GM23338 (cell line): ENCODE measurements around the gene HDHD3. TPM values are rescaled to one million over a fixed set of nuclear protein-coding genes. Genes with fewer than 3 reads are reported as not detected.

ENCODE experiments used
- ATAC-seq: fragments of 200-7000 bp; cut with Tn5 transposase; 3 replicates; pipeline ENCODE4 v1.9.1; 2020
- DNase-seq: peaks from one replicate; pipeline ENCODE4 v3.0.0-alpha.2; 2015; ENCODE audit warnings: low spot score
- H2AFZ ChIP-seq: fragments of 200-600 bp; sonication (generic); 2 replicates; pipeline ENCODE4 v1.8.0; 2016; ENCODE audit warnings: antibody characterized with exemption, mild to moderate bottlenecking, moderate library complexity
- H3F3A ChIP-seq: fragments of 200-600 bp; sonication (generic); replicated peaks from 2 replicates; pipeline ENCODE4 v1.8.0; 2017; ENCODE audit warnings: antibody characterized with exemption, mixed run types, low read depth
- H3K27ac ChIP-seq: fragments of 200-600 bp; sonication (generic); 2 replicates; pipeline ENCODE4 v1.6.1; 2016; ENCODE audit warnings: low read depth
- H3K27me3 ChIP-seq: fragments of 200-600 bp; sonication (generic); 2 replicates; pipeline ENCODE4 v1.8.0; 2016; ENCODE audit warnings: mild to moderate bottlenecking, mixed run types, moderate library complexity; ENCODE audit not compliant: insufficient read depth
- H3K36me3 ChIP-seq: fragments of 200-600 bp; sonication (generic); 2 replicates; pipeline ENCODE4 v1.8.0; 2016; ENCODE audit warnings: mild to moderate bottlenecking; ENCODE audit not compliant: insufficient read depth
- H3K4me1 ChIP-seq: fragments of 200-600 bp; sonication (generic); 2 replicates; pipeline ENCODE4 v1.8.0; 2016; ENCODE audit warnings: mild to moderate bottlenecking, moderate library complexity; ENCODE audit not compliant: insufficient read depth
- H3K4me2 ChIP-seq: fragments of 200-600 bp; sonication (generic); 2 replicates; pipeline ENCODE4 v1.7.1; 2017; ENCODE audit warnings: mixed run types
- H3K4me3 ChIP-seq: fragments of 200-600 bp; sonication (generic); 2 replicates; pipeline ENCODE4 v1.6.1; 2016; ENCODE audit warnings: mixed run types
- H3K79me2 ChIP-seq: fragments of 200-600 bp; sonication (generic); replicated peaks from 2 replicates; pipeline ENCODE4 v1.8.0; 2017; ENCODE audit warnings: mild to moderate bottlenecking; ENCODE audit not compliant: insufficient read depth
- H3K9me2 ChIP-seq: fragments of 200-600 bp; sonication (generic); 2 replicates; pipeline ENCODE4 v1.8.0; 2017; ENCODE audit not compliant: insufficient read depth
- H4K20me1 ChIP-seq: fragments of 200-600 bp; sonication (generic); replicated peaks from 2 replicates; pipeline ENCODE4 v1.8.0; 2017; ENCODE audit warnings: mild to moderate bottlenecking; ENCODE audit not compliant: insufficient read depth
- H3K27ac Mint-ChIP-seq: 2 replicates; pipeline ENCODE4 v1.8.0; 2020; ENCODE audit warnings: inconsistent platforms, mild to moderate bottlenecking, moderate library complexity, mixed read lengths
- H3K27me3 Mint-ChIP-seq: 3 replicates; pipeline ENCODE4 v1.8.0; 2022; ENCODE audit warnings: low read depth, mild to moderate bottlenecking, moderate library complexity, mixed read lengths, inconsistent platforms; ENCODE audit not compliant: insufficient read depth, poor library complexity
- H3K36me3 Mint-ChIP-seq: 3 replicates; pipeline ENCODE4 v1.8.0; 2021; ENCODE audit warnings: low read depth, mild to moderate bottlenecking, inconsistent platforms, moderate library complexity, mixed read lengths
- H3K4me1 Mint-ChIP-seq: 3 replicates; pipeline ENCODE4 v1.8.0; 2020; ENCODE audit warnings: mild to moderate bottlenecking, inconsistent platforms, mixed read lengths
- H3K4me3 Mint-ChIP-seq: 3 replicates; pipeline ENCODE4 v1.8.0; 2021; ENCODE audit warnings: moderate library complexity, mild to moderate bottlenecking, inconsistent platforms, mixed read lengths
- H3K9me3 Mint-ChIP-seq: 3 replicates; pipeline ENCODE4 v1.8.0; 2020; ENCODE audit warnings: moderate library complexity, mild to moderate bottlenecking, inconsistent platforms, mixed read lengths
- CREB1 ChIP-seq: fragments of 250-450 bp; sonication (Bioruptor Pico); IDR thresholded peaks from 2 replicates; pipeline ENCODE4 v1.5.0; 2020; ENCODE audit warnings: low read depth, mild to moderate bottlenecking, moderate library complexity
- CTCF ChIP-seq, 2 experiments: fragments of 200-600 bp in 1 of 2; sonication (generic) in 1 of 2; conservative IDR thresholded peaks; 2 replicates each; pipeline versions ENCODE4 v1.5.1 to v1.6.1; 2016 to 2017; ENCODE audit warnings: antibody characterized with exemption in 2 of 2, low read depth in 2 of 2, mild to moderate bottlenecking in 2 of 2, moderate library complexity in 1 of 2
- ETS1 ChIP-seq: IDR thresholded peaks from 2 replicates; pipeline ENCODE4 v1.6.1; 2016; ENCODE audit warnings: antibody characterized with exemption
- EZH2 ChIP-seq: fragments of 200-600 bp; sonication (generic); IDR thresholded peaks from one replicate; pipeline ENCODE4 v1.8.0; 2017; ENCODE audit warnings: antibody characterized with exemption, mild to moderate bottlenecking, low read depth; ENCODE audit not compliant: unreplicated experiment
- EZH2phosphoT487 ChIP-seq: fragments of 200-600 bp; sonication (generic); IDR thresholded peaks from one replicate; pipeline ENCODE4 v1.8.1; 2018; ENCODE audit warnings: antibody characterized with exemption; ENCODE audit not compliant: unreplicated experiment
- JUNB ChIP-seq: IDR thresholded peaks from one replicate; pipeline ENCODE4 v1.6.1; 2016; ENCODE audit warnings: antibody characterized with exemption; ENCODE audit not compliant: unreplicated experiment
- NANOG ChIP-seq: IDR thresholded peaks from 2 replicates; pipeline ENCODE4 v1.6.1; 2016; ENCODE audit warnings: antibody characterized with exemption, borderline replicate concordance
- POLR2AphosphoS5 ChIP-seq: IDR thresholded peaks from 2 replicates; pipeline ENCODE4 v1.6.1; 2016; ENCODE audit warnings: antibody characterized with exemption, low read depth
- REST ChIP-seq: IDR thresholded peaks from one replicate; pipeline ENCODE4 v1.6.1; 2018; ENCODE audit warnings: antibody characterized with exemption; ENCODE audit not compliant: unreplicated experiment
- STAT1 ChIP-seq: IDR thresholded peaks from one replicate; pipeline ENCODE4 v1.6.1; 2016; ENCODE audit warnings: antibody characterized with exemption; ENCODE audit not compliant: unreplicated experiment
- ZNF114 ChIP-seq: fragments of 250-450 bp; sonication (Bioruptor Pico); IDR thresholded peaks from 2 replicates; pipeline ENCODE4 v1.5.0; 2020; ENCODE audit warnings: mild to moderate bottlenecking, moderate library complexity
- ZNF331 ChIP-seq: fragments of 250-450 bp; sonication (Bioruptor Pico); IDR thresholded peaks from 2 replicates; pipeline ENCODE4 v1.5.0; 2020; ENCODE audit warnings: low read depth, mild to moderate bottlenecking, moderate library complexity
- ZNF462 ChIP-seq: fragments of 250-450 bp; sonication (Bioruptor Pico); IDR thresholded peaks from 2 replicates; pipeline ENCODE4 v1.5.0; 2020; ENCODE audit warnings: mild to moderate bottlenecking, moderate library complexity
- polyA plus RNA-seq: library from polyadenylated mRNA; unstranded; fragments of >200 nt; fragmentation: Nextera tagmentation; extraction: Ambion mirVana; gene quantifications from 2 replicates; pipeline ENCODE4 v1.2.1, GENCODE V29; 2016
- total RNA-seq: library from RNA; depleted of rRNA; stranded (reverse); fragments of >200 nt; shearing (Covaris generic); gene quantifications from 2 replicates; pipeline ENCODE4 v1.2.3, GENCODE V29; 2014

The HDHD3 gene
- total and polyA plus RNA-seq, 2 experiments from 2014 or later = 9.5 to 17.7 TPM

- H3K4me2 ChIP-seq = no peak overlapping the region
- no peak overlapping the region for H3K4me3 ChIP-seq
- no peaks in the 10 kb centered on the region for H3K27me3 ChIP-seq
- Mint-ChIP-seq H3K4me3 (no peak overlapping the region), H3K4me1 (no peaks in the 10 kb centered on the region), H3K36me3 (peaks cover 11% of the 10 kb centered on the region; the same call in 2 of the 3 replicates), H3K27me3 (peaks cover 5% of the 10 kb centered on the region), H3K9me3 (no peaks in the 10 kb centered on the region), H3K27ac (no peak overlapping the region)
- H3K36me3 ChIP-seq = no peaks in the 10 kb centered on the region
- H3K4me1 ChIP-seq = no peaks in the 10 kb centered on the region
- no peak for TF ChIP-seq STAT1
- TF ChIP-seq JUNB = no peak
- no peak for TF ChIP-seq ZNF114 (CRISPR knock-in tag)
- TF ChIP-seq ZNF331 = no peak
- no peak for TF ChIP-seq ETS1
- TF ChIP-seq CTCF (conservative IDR thresholded peaks at IDR 0.05; ENCODE audit: low read depth in 2 of 2) = no peak
- no peak for TF ChIP-seq POLR2AphosphoS5
- TF ChIP-seq CREB1 (CRISPR knock-in tag) = no peak
- no peak for TF ChIP-seq EZH2phosphoT487
- TF ChIP-seq ZNF462 = no peak
- no peak for TF ChIP-seq REST
- TF ChIP-seq NANOG = no peak
- no peak for TF ChIP-seq EZH2
- H3K9me2 ChIP-seq = no peaks in the 10 kb centered on the region
- H3K27ac ChIP-seq = no peak overlapping the region
- no peaks in the 10 kb centered on the region for H3K79me2 ChIP-seq
- ATAC-seq = no peak
- H4K20me1 ChIP-seq = peaks cover 2% of the 10 kb centered on the region; the same call in 1 of the 2 replicates
- DNase-seq = no peak
- no peak overlapping the region for H2AFZ ChIP-seq
- no peaks in the 10 kb centered on the region for H3F3A ChIP-seq
Measured at GRCh38 chr9:113390192-113390960, 13.6 kb upstream of the HDHD3 start.
